Panc1 (cell line): ENCODE measurements around the gene NGF. TPM values are rescaled to one million over a fixed set of nuclear protein-coding genes. Genes with fewer than 3 reads are reported as not detected.

Source experiments
- ATAC-seq: fragments of 200-7000 bp; cut with Tn5 transposase; 2 replicates; pipeline ENCODE4 v1.9.1; 2020; ENCODE audit warnings: mild to moderate bottlenecking, moderate library complexity
- BruUV-seq: library from RNA; stranded (reverse); fragments of 400-500 nt; replicated peaks from 2 replicates; lab custom pipeline; 2021; lab: Mats Ljungman, UMichigan
- CTCF ChIA-PET: fragments of 300-600 bp; sonication (Branson Sonifier 250); formaldehyde crosslinking; loops from one replicate; lab custom pipeline; 2022; ENCODE audit warnings: antibody characterized with exemption; lab: Charles Lee
- POLR2A ChIA-PET: fragments of 300-600 bp; sonication (Branson Sonifier 250); formaldehyde crosslinking; loops from one replicate; lab custom pipeline; 2022; ENCODE audit warnings: antibody characterized with exemption; lab: Charles Lee
- DNase-seq: peaks from one replicate; pipeline ENCODE4 v3.0.0-alpha.2; 2010; ENCODE audit warnings: low read depth, low spot score
- H3K27ac ChIP-seq: 2 replicates; pipeline ENCODE4 v1.5.1; 2011; ENCODE audit warnings: mild to moderate bottlenecking, low read length, inconsistent platforms
- H3K27me3 ChIP-seq: fragments of 200-500 bp; sonication (Bioruptor generic); 2 replicates; pipeline ENCODE4 v1.6.0; 2014; ENCODE audit warnings: low read length, inconsistent platforms; ENCODE audit not compliant: control insufficient read depth, insufficient read depth
- H3K36me3 ChIP-seq: fragments of 200-500 bp; sonication (Bioruptor generic); 2 replicates; pipeline ENCODE4 v1.5.1; 2014; ENCODE audit warnings: inconsistent platforms, mild to moderate bottlenecking, low read length, moderate library complexity; ENCODE audit not compliant: control insufficient read depth, insufficient read depth
- H3K4me1 ChIP-seq: 2 replicates; pipeline ENCODE4 v1.5.1; 2011; ENCODE audit warnings: inconsistent platforms, mild to moderate bottlenecking, low read length, moderate library complexity; ENCODE audit not compliant: control insufficient read depth, insufficient read depth
- H3K4me3 ChIP-seq, 2 experiments: 2 replicates each; pipeline ENCODE4 v1.5.1; 2011 to 2012; ENCODE audit warnings: low read depth in 2 of 2, low read length in 2 of 2, mild to moderate bottlenecking in 2 of 2, inconsistent platforms in 1 of 2, moderate library complexity in 1 of 2
- H3K9me3 ChIP-seq: fragments of 200-500 bp; sonication (Bioruptor generic); 2 replicates; pipeline ENCODE4 v1.5.1; 2014; ENCODE audit warnings: low read depth, mild to moderate bottlenecking, inconsistent platforms, low read length, moderate library complexity; ENCODE audit not compliant: control insufficient read depth, insufficient read depth
- CTCF ChIP-seq: fragments of 450-650 bp; IDR thresholded peaks from 2 replicates; pipeline ENCODE4 v1.5.1; 2017; ENCODE audit warnings: mild to moderate bottlenecking
- POLR2AphosphoS5 ChIP-seq: IDR thresholded peaks from 2 replicates; pipeline ENCODE4 v1.6.1; 2012; ENCODE audit warnings: mild to moderate bottlenecking, low read depth, low read length, moderate library complexity
- REST ChIP-seq, 2 experiments: IDR thresholded peaks; 2 replicates each; pipeline ENCODE4 v1.6.1; 2011 to 2012; ENCODE audit warnings: low read depth in 2 of 2, control low read depth in 1 of 2, low read length in 1 of 2, mild to moderate bottlenecking in 1 of 2, moderate library complexity in 1 of 2; ENCODE audit not compliant: insufficient read depth in 1 of 2
- SIN3A ChIP-seq: IDR thresholded peaks from 2 replicates; pipeline ENCODE4 v1.6.1; 2012; ENCODE audit warnings: low read depth, mild to moderate bottlenecking, low read length, moderate library complexity, borderline replicate concordance; ENCODE audit not compliant: insufficient read depth
- TCF7L2 ChIP-seq: IDR thresholded peaks from 2 replicates; pipeline ENCODE4 v1.6.1; 2011; ENCODE audit warnings: mild to moderate bottlenecking, low read depth, low read length, inconsistent platforms
- in situ Hi-C: cut with HindIII; loops from 2 replicates; pipeline ENCODE4 v1.10.0; 2016; ENCODE audit warnings: low sequenced_read_pairs, low pct_unique_long_range_greater_than_20kb
- intact Hi-C: fragments of 100-400 bp; cut with micrococcal nuclease; formaldehyde crosslinking; loops from one replicate; pipeline ENCODE4 v1.10.0; 2022; ENCODE audit not compliant: unreplicated experiment
- total RNA-seq: library from RNA; stranded (reverse); gene quantifications from one replicate; pipeline ENCODE4 v1.2.1, GENCODE V29; 2021; ENCODE audit not compliant: unreplicated experiment

NGF gene
- total RNA-seq, 1 experiment from 2014 or later: not detected

GRCh38 chr1:115299266-115299665 is 38.8 kb downstream of the NGF start:
- H3K36me3 ChIP-seq: no peaks in the 10 kb centered on the region
- BruUV-seq: no TSS peak
- no peak overlapping the region for H3K27ac ChIP-seq
- DNase-seq: no peak
- H3K4me3 ChIP-seq: no peak overlapping the region
- no peaks in the 10 kb centered on the region for H3K9me3 ChIP-seq
- intact Hi-C loops: no loop called here
- no peaks in the 10 kb centered on the region for H3K4me1 ChIP-seq
- ATAC-seq: no peak
- in situ Hi-C loops: no loop called here
- POLR2A ChIA-PET: no interaction called here
- TF ChIP-seq TCF7L2: no peak
- TF ChIP-seq CTCF: no peak
- TF ChIP-seq REST (IDR thresholded peaks at IDR 0.05; ENCODE audit: insufficient read depth in 1 of 2, low read depth in 2 of 2, low read length in 1 of 2): no peak
- TF ChIP-seq POLR2AphosphoS5: no peak
- no peak for TF ChIP-seq SIN3A
- no peaks in the 10 kb centered on the region for H3K27me3 ChIP-seq
- CTCF ChIA-PET: no interaction called here

GRCh38 chr1:115296981-115297380 is 41.1 kb downstream of the NGF start:
- Histone ChIP-seq H3K36me3 (no peaks in the 10 kb centered on the region), H3K9me3 (no peaks in the 10 kb centered on the region), H3K4me1 (no peaks in the 10 kb centered on the region), H3K27ac (no peak overlapping the region), H3K4me3 (no peak overlapping the region), H3K27me3 (no peaks in the 10 kb centered on the region)
- TF ChIP-seq REST (IDR thresholded peaks at IDR 0.05; ENCODE audit: insufficient read depth in 1 of 2, low read depth in 2 of 2, low read length in 1 of 2) (no peak), CTCF (no peak), TCF7L2 (no peak)
- ATAC-seq (no peak), DNase-seq (no peak)
- no TSS peak for BruUV-seq
- in situ Hi-C loops: no loop called here
- POLR2A ChIA-PET: no interaction called here
- CTCF ChIA-PET: no interaction called here
- intact Hi-C loops: no loop called here
